GM12878 (cell line): ENCODE measurements around the gene LIG1. TPM values are rescaled to one million over a fixed set of nuclear protein-coding genes. Genes with fewer than 3 reads are reported as not detected.

Experiments
- CHD4 ChIP-seq: fragments of 200-600 bp; sonication (generic); IDR thresholded peaks from 2 replicates; pipeline ENCODE4 v1.6.1; 2016; ENCODE audit warnings: mild to moderate bottlenecking
- EP300 ChIP-seq, 2 experiments: fragments of 150-350 bp in 1 of 2; IDR thresholded peaks; 2 replicates each; pipeline ENCODE4 v1.6.1; 2011 to 2012; ENCODE audit warnings: low read depth in 2 of 2, low read length in 2 of 2, borderline replicate concordance in 1 of 2, improper control_type of control experiment in 1 of 2, inconsistent platforms in 1 of 2; ENCODE audit not compliant: control insufficient read depth in 1 of 2
- NR2F1 ChIP-seq: fragments of 450-650 bp; conservative IDR thresholded peaks from 2 replicates; pipeline ENCODE4 v1.6.1; 2017; ENCODE audit warnings: mild to moderate bottlenecking
- TARDBP ChIP-seq: IDR thresholded peaks from 2 replicates; pipeline ENCODE4 v1.6.1; 2016; ENCODE audit warnings: borderline replicate concordance
- ZZZ3 ChIP-seq: IDR thresholded peaks from 2 replicates; pipeline ENCODE4 v1.6.1; 2011; ENCODE audit warnings: low read depth; ENCODE audit not compliant: control insufficient read depth, insufficient read length
- polyA plus RNA-seq, 11 experiments: library from polyadenylated mRNA; depleted of rRNA in 4 of 11; unstranded in 6 of 11; stranded (reverse) in 5 of 11; fragments of >200 nt; fragmentation: Nextera tagmentation in 4 of 11; fragmentation: Illumina TruSeq in 1 of 11; extraction: Ambion mirVana in 4 of 11; extraction: Trizol in 1 of 11; gene quantifications; 1 replicate in 1 of 11; 2 replicates in 10 of 11; pipeline versions ENCODE4 v1.2.1 to v1.2.3, GENCODE V29; 2011 to 2016; ENCODE audit warnings: inconsistent platforms in 2 of 11, missing spikeins in 2 of 11, low read depth in 1 of 11
- total RNA-seq, 4 experiments: library from RNA; depleted of rRNA in 3 of 4; stranded (reverse); fragments of >200 nt in 3 of 4; fragmentation: Illumina TruSeq in 1 of 4; extraction: Trizol in 1 of 4; gene quantifications; 2 replicates each; pipeline versions ENCODE4 v1.2.1 to v1.2.3, GENCODE V29; 2013 to 2021
- TF ChIP-seq, protein P1 (sequence below): IDR thresholded peaks from 2 replicates; pipeline ENCODE4 v1.6.1; 2012; ENCODE audit warnings: improper control_type of control experiment, low read depth, low read length; ENCODE audit not compliant: insufficient replicate concordance
- TF ChIP-seq, protein P2 (sequence below): fragments of 450-650 bp; IDR thresholded peaks from 2 replicates; pipeline ENCODE4 v1.6.1; 2017; ENCODE audit warnings: antibody characterized with exemption, mild to moderate bottlenecking, moderate library complexity
- TF ChIP-seq, protein P3 (sequence below): fragments of 450-650 bp; conservative IDR thresholded peaks from 2 replicates; pipeline ENCODE4 v1.6.1; 2017; ENCODE audit warnings: mild to moderate bottlenecking, moderate library complexity

The LIG1 gene
- total and polyA plus RNA-seq, 10 of the 15 experiments (the other 5 are each of a cell fraction or from before 2014, with no cell fraction given), result 7.8 to 117 (median 73.7) TPM

GRCh38 chr19:48169939-48170803 lies at the start of gene LIG1, which contains the start of gene ZSWIM9 (continued):
- TF ChIP-seq, protein P1, sequence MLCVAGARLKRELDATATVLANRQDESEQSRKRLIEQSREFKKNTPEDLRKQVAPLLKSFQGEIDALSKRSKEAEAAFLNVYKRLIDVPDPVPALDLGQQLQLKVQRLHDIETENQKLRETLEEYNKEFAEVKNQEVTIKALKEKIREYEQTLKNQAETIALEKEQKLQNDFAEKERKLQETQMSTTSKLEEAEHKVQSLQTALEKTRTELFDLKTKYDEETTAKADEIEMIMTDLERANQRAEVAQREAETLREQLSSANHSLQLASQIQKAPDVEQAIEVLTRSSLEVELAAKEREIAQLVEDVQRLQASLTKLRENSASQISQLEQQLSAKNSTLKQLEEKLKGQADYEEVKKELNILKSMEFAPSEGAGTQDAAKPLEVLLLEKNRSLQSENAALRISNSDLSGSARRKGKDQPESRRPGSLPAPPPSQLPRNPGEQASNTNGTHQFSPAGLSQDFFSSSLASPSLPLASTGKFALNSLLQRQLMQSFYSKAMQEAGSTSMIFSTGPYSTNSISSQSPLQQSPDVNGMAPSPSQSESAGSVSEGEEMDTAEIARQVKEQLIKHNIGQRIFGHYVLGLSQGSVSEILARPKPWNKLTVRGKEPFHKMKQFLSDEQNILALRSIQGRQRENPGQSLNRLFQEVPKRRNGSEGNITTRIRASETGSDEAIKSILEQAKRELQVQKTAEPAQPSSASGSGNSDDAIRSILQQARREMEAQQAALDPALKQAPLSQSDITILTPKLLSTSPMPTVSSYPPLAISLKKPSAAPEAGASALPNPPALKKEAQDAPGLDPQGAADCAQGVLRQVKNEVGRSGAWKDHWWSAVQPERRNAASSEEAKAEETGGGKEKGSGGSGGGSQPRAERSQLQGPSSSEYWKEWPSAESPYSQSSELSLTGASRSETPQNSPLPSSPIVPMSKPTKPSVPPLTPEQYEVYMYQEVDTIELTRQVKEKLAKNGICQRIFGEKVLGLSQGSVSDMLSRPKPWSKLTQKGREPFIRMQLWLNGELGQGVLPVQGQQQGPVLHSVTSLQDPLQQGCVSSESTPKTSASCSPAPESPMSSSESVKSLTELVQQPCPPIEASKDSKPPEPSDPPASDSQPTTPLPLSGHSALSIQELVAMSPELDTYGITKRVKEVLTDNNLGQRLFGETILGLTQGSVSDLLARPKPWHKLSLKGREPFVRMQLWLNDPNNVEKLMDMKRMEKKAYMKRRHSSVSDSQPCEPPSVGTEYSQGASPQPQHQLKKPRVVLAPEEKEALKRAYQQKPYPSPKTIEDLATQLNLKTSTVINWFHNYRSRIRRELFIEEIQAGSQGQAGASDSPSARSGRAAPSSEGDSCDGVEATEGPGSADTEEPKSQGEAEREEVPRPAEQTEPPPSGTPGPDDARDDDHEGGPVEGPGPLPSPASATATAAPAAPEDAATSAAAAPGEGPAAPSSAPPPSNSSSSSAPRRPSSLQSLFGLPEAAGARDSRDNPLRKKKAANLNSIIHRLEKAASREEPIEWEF, result peak; percentile 20
- TF ChIP-seq NR2F1 (no peak), CHD4 (no peak), TARDBP (0 out of 2 replicates have a peak, but pooled peaks have one; percentile 73), EP300 (IDR thresholded peaks at IDR 0.05; ENCODE audit: borderline replicate concordance in 1 of 2, control insufficient read depth in 1 of 2, low read depth in 2 of 2, low read length in 2 of 2) (0 out of 4 replicates have a peak, but pooled peaks of 1 of the 2 experiments have one; percentile 28), ZZZ3 (no peak)
- TF ChIP-seq, protein P2, sequence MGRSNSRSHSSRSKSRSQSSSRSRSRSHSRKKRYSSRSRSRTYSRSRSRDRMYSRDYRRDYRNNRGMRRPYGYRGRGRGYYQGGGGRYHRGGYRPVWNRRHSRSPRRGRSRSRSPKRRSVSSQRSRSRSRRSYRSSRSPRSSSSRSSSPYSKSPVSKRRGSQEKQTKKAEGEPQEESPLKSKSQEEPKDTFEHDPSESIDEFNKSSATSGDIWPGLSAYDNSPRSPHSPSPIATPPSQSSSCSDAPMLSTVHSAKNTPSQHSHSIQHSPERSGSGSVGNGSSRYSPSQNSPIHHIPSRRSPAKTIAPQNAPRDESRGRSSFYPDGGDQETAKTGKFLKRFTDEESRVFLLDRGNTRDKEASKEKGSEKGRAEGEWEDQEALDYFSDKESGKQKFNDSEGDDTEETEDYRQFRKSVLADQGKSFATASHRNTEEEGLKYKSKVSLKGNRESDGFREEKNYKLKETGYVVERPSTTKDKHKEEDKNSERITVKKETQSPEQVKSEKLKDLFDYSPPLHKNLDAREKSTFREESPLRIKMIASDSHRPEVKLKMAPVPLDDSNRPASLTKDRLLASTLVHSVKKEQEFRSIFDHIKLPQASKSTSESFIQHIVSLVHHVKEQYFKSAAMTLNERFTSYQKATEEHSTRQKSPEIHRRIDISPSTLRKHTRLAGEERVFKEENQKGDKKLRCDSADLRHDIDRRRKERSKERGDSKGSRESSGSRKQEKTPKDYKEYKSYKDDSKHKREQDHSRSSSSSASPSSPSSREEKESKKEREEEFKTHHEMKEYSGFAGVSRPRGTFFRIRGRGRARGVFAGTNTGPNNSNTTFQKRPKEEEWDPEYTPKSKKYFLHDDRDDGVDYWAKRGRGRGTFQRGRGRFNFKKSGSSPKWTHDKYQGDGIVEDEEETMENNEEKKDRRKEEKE, result no peak
- TF ChIP-seq, protein P3, sequence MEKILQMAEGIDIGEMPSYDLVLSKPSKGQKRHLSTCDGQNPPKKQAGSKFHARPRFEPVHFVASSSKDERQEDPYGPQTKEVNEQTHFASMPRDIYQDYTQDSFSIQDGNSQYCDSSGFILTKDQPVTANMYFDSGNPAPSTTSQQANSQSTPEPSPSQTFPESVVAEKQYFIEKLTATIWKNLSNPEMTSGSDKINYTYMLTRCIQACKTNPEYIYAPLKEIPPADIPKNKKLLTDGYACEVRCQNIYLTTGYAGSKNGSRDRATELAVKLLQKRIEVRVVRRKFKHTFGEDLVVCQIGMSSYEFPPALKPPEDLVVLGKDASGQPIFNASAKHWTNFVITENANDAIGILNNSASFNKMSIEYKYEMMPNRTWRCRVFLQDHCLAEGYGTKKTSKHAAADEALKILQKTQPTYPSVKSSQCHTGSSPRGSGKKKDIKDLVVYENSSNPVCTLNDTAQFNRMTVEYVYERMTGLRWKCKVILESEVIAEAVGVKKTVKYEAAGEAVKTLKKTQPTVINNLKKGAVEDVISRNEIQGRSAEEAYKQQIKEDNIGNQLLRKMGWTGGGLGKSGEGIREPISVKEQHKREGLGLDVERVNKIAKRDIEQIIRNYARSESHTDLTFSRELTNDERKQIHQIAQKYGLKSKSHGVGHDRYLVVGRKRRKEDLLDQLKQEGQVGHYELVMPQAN, result peak; percentile 99
